HG03045 (cell line): Measurements from ENCODE around the gene PPHLN1.
A peak's percentile ranks its signal among the peaks of the same experiment; 100 is the strongest.
"Not testable (repeated sequence)": the region's sequence is repeated elsewhere in the genome, so short reads cannot be mapped to it uniquely, and the experiment has no call there.

Experiments
- ATAC-seq: cut with Tn5 transposase; IDR thresholded peaks from one replicate; pipeline ENCODE4 v1.9.1; 2021; ENCODE audit warnings: mild to moderate bottlenecking, moderate library complexity; ENCODE audit not compliant: unreplicated experiment

The PPHLN1 gene

DNA sequence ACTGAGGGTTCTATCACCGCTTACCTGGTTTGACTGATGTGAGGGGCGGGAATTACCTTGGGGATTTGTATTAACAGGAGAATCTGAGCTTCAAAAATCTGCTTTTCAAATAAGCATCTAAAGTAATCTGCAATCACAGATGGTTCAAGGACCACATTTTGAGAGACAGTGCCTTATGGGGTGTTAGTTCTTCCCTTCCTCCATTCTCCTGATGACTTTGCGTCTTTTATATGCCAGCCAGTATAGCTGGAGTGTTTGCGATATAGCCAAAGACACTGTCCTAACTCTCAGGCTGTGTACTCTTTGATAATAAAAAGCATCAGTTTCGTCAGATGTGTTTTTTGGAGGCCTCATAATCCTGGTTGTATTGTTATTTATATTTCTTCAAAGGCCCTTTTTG, 39.5 kb downstream of the PPHLN1 start:
- no peak for ATAC-seq

DNA sequence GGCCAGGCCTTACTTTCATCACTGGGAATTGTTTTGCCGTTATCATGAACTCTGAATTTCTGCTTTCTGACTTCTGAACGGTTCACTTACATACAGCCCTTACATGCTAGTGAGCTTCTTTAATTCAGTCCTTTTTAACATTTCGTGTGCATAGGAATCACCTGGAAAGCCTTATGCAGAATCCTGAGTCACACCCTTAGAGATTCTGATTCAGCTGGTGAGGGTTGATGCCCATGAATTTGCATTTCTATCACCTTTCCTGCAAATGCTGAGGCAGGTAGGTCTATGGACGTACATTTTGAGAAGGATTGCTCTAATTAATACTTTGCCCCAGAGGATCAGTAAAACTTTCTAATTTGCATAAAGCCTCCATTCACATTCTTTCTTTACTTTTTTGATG, 44.0 kb downstream of the PPHLN1 start:
- no peak for ATAC-seq

DNA sequence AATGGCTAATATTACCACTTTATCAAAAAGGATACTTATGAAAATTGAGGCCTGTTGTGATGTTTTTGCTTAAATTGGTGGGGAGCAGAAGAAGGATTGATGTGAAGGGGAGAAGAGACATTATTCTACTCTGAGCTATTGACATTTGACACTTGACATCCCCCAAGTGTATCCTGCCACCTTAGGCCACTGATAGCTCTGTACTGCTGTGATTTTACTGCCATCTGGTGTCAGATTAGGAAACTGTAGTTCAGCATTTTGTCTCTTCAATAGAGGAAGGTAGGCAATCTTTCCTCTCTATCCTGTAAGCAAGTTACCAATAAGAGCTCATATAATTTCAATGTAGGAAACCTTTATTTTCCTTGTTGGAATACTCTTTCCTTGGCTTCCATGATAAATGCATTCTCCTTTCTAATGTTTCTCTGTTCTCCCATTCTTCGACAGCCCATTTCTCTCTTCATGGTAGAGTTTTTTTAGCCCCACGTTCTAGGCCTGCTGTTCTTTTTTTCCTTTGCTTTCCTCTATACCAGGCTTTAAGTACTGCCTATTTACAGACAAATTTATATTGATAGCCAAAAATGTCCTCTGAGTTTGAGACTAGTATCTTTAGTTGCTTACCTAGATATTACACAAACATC, 46.3 kb downstream of the PPHLN1 start:
- ATAC-seq: peak; percentile 82

DNA sequence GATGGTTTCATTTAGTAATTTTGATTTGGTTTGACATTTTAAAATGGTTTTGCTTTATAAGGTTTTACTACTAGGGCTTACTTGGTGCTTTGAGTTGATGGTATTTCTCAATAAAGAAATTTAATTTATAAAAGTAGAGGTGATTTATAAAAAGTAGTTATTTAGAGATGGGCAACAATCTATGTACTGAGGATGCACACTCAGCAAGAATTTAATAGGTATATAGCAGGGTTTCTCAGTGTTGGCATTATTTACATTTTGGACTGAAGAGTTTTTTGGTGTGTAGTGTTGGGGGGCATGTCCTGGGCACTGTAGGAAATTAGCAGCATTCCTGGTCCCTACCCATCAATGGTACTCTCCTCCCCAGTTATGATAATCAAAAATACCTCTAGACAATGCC, 47.7 kb downstream of the PPHLN1 start:
- ATAC-seq: no peak

DNA sequence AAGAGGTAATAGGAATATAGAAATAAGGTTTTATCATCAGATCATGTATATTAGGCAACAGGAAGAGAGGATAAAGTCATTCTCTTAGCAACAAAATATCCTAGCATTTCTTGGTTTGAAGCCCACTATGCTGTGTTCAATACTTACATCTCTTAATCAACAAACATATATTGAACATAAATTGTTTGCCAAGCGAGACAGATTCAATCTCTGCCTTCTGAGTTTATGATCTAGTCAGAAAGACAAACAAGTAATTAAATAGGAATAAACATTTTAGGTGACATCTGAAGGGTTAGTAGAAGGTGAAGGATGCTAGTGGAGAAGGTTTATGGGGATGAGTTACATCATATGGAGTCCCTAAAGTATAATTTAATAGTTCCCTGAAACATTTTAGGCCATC, 54.8 kb downstream of the PPHLN1 start:
- no peak for ATAC-seq

DNA sequence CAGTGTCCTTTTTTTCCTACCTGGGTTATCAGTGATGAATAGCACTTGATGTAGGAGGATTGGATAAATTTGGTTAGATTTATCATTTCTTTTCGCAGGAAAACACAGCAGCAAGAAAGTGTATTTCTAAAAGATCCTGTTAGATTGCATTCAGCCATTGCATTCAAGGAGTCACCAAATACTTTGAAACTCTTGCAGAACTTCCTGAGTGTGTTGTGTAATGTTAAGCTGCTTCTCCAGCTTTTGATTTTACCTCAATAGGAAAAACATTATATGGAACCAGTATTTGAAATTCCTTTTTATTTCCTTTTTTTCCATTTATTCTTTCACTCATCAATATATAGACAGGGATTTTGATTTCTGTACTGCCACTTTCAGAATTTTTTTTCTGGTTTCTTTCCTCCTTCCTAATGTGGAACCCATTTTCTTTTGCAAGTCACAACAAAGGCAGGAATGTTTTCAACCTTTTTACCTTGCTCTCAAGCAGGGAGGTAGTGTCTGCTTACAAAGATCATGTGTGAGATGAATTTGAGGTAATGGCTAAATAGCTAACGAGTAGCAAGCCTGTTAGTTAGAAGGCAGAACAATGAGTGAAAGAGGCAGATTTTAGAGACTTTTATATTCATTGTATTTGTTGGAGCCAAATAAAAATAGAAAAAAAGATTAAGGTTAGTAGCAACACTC, 56.2 kb downstream of the PPHLN1 start:
- ATAC-seq: no peak

DNA sequence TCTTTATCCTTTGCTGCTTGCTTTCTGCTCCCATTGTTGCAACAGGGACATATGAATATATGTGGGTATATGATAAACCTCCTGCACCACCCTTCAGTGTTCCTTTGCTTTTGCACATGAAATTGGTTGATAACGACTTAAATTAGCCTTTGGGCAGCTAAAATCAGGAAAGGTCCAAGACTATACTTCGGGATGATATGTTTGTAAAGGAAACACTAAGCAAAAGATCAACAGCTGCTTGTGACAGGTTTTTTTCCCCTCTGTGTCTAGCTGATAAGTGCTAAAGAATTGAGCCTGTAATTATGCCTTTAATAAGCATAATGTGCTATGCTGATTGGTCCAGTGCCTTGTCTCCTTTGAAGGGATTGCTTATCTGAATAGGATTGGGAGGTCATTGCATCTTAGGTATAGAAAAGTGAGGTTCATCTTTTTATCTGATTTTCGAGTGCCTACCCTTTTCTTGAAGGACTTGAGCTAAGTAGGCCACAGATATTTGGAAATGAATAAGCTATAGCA, 59.4 kb downstream of the PPHLN1 start:
- no peak for ATAC-seq

DNA sequence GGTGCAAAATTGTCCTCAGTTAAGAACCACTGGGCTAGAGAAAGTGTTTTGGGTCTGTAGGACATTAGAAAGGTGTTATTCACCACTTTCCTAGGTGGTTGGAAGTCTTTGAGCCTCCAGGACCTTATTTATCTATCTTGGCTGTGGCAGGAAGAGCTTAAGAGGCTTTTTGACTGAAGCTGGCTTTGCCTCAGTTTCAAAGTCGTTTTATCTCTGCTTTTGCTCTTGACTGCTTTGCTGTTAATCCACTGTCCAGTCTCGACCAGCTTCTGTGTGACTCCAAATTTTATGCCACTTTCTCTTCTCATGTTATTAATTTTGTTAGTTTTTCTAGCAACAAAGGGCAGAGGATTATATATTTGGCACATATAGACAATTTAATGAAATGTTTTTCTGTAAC, 60.3 kb downstream of the PPHLN1 start:
- ATAC-seq: no peak

DNA sequence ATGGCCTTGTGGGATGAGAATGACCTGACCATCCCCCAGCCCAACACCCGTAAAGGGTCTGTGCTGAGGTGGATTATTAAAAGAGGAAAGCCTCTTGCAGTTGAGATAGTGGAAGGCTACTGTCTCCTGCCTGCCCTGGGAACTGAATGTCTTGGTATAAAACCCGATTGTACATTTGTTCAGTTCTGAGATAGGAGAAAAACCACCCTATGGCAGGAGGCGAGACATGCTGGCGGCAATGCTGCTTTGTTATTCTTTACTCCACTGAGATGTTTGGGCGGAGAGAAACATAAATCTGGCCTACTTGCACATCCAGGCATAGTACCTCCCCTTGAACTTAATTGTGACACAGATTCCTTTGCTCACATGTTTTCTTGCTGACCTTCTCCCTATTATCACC, 62.1 kb downstream of the PPHLN1 start:
- not testable (repeated sequence) for ATAC-seq

DNA sequence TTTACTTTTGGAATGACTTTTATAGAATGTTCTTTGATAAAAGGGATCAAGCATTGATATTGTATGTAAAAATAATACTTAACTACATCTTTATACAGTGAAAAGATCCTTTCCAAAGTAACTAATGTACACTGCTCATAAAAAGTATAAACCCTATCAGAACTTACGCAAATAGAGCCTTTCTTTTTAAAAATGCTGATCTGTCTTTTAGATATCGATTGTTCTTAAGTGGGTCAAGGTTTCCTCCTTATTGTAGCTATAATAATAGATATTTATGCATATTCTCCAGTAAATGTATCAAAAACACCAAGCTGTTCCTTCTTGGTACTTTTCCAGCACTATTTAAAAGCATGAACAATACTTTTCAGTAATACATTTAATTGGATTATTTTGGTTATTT, 68.5 kb downstream of the PPHLN1 start:
- no peak for ATAC-seq

DNA sequence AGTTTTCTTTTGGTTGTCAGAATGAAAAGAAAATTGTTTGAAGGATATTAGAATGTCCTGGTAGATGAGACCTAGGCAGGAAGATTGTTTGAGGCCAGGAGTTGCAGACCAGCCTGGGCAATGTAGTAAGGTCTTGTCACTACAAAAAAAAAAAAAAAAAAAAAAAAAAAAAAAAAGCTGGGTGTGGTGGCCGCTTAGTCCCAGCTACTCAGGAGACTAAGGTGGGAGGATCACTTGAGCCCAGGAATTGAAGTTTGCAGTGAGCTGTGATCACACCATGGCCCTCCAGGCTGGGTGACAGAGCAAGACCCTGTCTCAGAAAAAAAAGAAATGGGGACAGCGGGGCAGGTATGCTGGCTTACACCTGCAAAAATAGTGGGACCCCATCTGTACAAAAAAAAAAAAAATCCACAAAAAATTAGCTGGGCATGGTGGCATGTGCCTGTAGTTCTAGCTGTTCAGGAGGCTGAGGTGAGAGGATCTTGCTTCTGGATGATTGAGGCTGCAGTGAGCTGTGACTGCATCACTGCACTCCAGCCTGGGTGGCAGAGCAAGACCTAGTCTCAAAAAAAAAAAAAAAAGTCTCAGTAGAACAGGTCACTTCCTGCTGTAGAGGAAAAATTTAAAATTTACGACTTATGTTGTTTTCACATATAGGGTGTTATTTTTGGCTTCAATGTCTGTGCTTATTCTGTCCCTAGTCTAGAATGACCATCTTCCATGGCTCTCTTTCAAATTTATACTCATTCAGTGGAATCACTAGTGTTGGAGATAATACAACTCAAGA, 70.7 kb downstream of the PPHLN1 start:
- ATAC-seq: no peak

DNA sequence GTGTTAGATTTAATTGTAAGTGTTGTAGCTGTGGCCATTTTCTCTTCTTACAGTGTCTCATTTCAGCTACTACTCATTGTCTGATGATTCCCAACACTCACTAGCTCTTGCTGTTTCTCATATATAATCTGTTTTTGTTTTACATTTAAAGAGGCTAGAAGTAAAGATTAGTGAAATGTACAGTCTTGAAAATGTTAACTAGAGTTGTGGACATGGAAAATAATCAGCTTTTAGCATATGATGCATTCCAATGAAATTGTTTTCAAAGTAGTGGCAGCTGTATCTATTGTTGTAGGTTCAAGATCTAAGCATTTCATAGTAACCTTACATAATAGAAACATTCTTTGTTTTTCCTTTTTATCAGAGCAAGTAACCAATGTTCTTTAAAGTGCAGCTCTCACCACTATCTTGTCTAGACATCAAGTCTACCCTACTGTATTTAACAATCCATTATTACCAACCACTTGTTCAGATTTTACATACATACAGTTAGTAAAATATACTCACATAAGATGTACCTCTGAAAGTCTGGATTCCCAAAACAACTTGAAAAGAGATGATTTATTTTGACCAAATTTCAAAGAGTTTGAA, 76.9 kb downstream of the PPHLN1 start:
- no peak for ATAC-seq

DNA sequence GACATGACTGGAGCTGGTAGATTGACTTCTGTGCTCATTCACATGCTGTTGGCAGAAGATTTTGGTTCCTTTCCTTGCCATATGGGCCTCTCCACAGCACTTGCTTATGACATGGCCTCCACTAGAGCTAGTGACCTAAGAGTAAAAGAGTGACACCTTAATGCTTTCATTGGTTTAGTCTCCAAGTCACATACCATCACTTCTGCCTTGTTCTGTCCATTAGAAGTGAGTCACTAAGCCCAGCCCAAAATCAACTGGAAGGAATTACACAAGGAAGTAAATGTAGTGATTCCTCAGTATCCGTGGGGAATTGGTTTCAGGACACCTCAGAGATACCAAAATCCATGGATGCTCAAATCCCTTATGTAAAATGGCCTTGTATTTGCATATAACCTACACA, 81.3 kb downstream of the PPHLN1 start:
- ATAC-seq: no peak

DNA sequence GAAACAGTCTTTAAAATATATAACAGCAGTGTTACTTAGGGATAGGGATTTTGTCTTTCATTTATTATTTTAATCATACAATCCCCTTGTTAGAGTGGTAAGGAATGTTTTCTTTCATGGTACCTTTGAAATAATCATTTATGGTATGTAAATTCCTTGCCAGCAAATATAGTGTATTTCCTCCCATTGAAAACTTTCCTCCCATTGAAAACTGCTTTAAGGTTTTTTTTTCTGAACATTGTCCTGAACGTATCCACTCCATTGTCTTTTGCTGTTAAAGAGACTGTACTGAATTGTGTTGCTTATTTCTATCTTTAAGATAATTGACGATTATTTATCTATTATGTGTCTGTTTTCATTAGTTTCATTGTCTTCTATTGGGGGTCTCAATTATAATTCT, 83.5 kb downstream of the PPHLN1 start:
- ATAC-seq: no peak

DNA sequence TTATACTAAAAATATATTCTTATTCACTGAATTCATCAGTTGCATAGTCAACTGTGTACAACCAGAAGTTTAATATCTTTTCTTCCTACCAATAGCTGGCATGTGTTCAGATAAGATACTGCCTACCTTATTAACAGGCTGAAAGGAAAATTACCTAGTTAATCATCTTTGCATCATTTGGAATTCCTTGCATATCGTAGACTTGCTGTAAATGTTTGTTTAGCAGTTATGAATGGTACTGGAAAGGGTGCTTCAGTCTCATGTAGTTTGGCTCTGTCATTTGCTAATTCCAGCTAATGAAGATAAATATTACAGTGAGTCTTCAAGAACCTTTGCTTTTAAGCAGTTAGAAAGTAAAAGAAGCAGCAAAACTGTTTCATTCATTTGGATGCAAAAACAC, 84.4 kb downstream of the PPHLN1 start:
- no peak for ATAC-seq

DNA sequence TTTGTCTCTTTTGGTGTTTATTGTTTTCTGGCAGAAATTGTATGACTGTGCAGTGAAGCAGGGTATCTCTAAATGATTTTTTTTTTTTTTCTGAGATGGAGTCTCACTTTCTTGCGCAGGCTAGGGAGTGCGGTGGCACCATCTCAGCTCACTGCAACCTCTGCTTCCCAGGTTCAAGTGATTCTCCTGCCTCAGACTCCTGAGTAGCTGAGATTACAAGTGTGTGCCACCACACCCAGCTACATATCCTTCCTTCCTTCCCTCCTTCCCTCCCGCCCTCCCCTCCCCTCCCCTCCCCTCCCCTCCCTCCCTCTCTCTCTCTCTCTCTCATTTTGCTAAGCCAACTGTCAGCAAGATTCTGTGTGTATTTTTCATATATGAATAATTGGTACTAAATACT, 94.4 kb downstream of the PPHLN1 start:
- ATAC-seq: no peak

DNA sequence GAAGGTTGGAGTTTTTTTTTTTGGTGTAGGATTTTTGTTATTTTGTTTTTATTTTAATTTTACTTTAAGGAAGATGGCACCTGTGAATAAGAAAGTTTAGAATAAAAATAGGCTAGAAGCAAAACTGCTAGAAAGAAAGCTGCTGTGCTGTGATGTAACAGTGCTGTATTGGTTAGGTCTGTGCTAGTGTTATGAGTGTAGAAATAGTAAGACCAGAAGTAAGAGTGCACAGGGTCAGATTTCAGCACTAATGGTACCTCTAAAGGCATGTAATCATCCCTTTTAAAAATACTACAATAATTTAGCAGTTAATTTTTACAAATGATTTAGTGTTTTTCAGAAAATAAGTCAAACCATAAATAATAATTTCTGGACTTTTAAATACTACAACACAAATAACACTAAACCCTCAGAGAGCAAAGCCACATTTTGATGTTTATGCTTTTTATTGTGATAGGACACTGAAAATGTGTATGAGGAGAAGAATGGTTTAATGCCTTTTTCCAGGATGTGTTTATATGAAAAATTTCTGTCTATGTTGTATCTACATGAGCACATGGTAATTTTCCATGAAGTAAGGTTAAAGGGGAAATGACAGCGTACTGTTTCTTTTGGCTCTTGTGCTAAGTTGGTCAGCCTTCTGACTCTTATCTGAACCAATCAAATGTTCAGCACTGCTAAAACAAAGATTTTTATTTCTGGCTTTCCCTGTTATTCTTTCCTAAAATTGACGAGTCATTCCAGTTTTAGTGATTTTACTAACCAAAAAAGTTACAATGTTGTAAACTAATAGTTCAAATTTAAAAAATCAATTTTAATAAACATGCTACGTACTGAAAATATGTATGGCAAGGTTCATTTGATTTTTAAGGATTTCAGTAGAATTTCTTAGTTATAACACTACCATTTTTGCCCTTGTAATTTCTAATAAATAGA, 96.1 kb downstream of the PPHLN1 start:
- peak; percentile 93 for ATAC-seq

DNA sequence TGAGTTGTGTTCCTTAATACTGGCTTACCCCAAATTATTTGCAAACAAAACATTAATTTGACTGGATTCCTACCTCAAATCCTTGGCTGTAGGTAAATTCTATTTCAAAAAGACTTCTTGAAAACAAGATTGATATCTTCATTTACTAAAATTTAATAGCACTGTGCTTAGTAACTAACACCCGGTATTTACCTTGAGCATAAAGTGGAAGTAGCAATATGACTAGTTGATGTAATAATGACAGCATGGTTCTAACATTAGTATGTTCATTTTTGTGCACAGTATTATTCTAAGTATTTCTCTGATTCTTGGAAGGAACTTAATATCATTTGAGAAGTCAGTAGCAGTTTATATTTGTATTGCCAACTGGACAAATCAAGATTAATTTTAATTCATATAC, 96.8 kb downstream of the PPHLN1 start:
- no peak for ATAC-seq

DNA sequence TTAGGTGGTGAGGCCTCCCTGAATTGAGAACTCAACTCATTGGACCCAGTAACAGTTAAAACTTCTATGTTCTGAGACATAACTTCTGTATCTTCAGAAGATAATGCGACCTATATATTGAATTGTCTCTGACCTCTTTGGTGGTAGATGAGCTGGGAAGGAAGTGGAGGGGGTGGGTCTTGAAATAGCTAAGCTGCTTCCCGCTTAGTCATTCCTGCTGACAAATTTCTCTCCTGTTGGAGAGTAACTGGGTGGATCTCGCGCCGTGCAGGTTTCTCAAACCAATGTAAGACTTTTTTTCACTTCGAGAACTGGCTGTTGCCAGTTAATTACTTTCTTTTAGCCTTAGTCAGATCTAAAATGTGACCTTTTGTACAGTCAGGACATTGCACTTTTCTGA, 100.8 kb downstream of the PPHLN1 start:
- ATAC-seq: no peak

DNA sequence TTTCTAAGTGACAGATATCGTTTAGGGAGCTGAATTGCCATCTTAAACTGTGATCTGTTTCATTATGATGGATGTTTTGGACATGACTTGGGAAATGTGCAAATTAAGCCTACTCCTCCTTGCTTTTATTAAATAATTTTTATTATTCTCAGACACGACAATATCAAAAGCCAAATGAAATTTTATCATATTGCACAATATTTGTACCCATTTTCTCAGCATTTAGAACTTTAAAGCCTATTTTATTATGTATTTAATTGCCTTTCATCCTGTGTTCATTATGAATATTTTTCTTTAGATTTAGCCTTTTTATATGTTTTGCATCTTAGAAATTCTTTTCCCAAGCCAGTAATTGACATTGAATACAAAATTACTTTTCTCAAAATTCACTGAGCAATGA, 102.9 kb downstream of the PPHLN1 start:
- ATAC-seq: no peak
